Jurkat, Clone E6-1 (cell line): ENCODE data around the gene PDE10A.
A peak's percentile ranks its signal among the peaks of the same experiment; 100 is the strongest.
"Not testable (repeated sequence)": the region's sequence is repeated elsewhere in the genome, so short reads cannot be mapped to it uniquely, and the experiment has no call there.

Source experiments
- DNase-seq: peaks from one replicate; pipeline ENCODE4 v3.0.0-alpha.2; 2011; ENCODE audit warnings: low read depth, low spot score
- H3K4me3 ChIP-seq: 2 replicates; pipeline ENCODE4 v1.5.1; 2011; ENCODE audit warnings: mild to moderate bottlenecking, low read length, control low read depth, moderate library complexity

The PDE10A gene

GRCh38 chr6:165605182-165605875 lies 57.7 kb downstream of the PDE10A start:
- peak; percentile 66 for DNase-seq
- H3K4me3 ChIP-seq = no peak overlapping the region

GRCh38 chr6:165602291-165602690 lies 60.8 kb downstream of the PDE10A start:
- no peak overlapping the region for H3K4me3 ChIP-seq
- no peak for DNase-seq

DNA sequence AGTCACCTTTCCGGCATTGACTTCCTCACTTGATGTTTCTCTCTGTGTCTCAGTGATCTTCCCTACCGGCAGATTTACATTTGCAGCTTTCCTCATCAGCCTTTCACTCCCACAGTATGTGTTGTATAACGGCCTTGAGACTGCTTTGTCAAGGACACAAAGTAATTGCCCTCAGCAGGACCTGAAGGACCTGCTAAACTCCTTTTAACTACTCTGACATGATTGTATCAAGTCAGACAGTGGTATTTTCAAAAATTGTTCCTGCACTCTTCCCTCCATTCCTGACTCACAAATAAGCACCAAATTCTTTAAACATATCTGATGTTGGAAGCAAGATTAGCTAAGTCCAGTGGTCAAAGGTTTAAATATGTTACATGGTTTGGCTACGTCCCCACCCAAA lies 62.4 kb downstream of the PDE10A start:
- H3K4me3 ChIP-seq = no peak overlapping the region
- DNase-seq = no peak

GRCh38 chr6:165599596-165600487 lies 63.2 kb downstream of the PDE10A start:
- peak; percentile 15 for DNase-seq
- H3K4me3 ChIP-seq = no peak overlapping the region

DNA sequence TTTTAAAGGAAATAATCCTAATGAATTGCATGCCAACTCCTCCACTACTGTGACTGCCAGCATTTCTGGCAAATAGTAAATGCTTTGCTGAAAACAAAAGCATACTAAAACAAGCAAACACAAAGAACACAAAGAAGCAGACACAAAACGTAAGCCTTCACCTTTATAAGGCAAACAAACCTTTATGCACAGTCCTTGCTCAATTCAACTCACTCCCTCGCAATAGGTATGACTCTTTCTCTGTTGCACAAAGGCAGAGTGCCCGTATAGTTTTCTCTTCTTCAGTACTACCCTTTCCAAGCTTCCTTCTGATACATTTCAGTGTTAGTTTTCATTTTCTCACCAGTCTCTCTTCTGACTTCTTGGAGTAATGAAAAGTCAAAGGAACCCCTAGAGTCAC lies 63.9 kb downstream of the PDE10A start:
- DNase-seq = no peak
- no peak overlapping the region for H3K4me3 ChIP-seq

DNA sequence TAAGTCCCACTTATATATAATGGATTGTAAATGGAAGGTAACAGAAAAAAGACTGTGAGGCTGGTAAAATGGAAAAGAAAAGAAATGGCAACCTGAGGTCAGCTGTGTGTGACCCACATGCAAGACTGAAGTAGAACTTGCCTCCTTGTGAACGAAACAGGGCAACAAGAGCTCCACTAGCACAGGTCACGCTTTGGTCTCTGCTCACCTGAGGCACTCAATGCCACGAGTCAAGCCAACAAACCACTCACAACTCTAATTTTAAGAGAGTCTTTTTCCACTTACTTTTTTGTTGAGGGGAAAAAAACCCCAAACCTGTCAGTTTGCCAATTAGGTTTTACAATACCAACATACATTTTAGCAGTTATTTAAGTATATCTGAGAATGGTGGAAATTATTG lies 65.2 kb downstream of the PDE10A start:
- DNase-seq = no peak
- H3K4me3 ChIP-seq = no peak overlapping the region

GRCh38 chr6:165594584-165595333 lies 68.3 kb downstream of the PDE10A start:
- DNase-seq = no peak
- no peak overlapping the region for H3K4me3 ChIP-seq

- H3K4me3 ChIP-seq, DNase-seq: not testable (repeated sequence)
These were observed 70.1 kb downstream of the PDE10A start for GRCh38 chr6:165592947-165593346.

GRCh38 chr6:165588515-165588914 lies 74.5 kb downstream of the PDE10A start:
- no peak overlapping the region for H3K4me3 ChIP-seq
- DNase-seq = no peak

GRCh38 chr6:165587206-165587605 lies 75.8 kb downstream of the PDE10A start:
- DNase-seq = no peak
- no peak overlapping the region for H3K4me3 ChIP-seq

DNA sequence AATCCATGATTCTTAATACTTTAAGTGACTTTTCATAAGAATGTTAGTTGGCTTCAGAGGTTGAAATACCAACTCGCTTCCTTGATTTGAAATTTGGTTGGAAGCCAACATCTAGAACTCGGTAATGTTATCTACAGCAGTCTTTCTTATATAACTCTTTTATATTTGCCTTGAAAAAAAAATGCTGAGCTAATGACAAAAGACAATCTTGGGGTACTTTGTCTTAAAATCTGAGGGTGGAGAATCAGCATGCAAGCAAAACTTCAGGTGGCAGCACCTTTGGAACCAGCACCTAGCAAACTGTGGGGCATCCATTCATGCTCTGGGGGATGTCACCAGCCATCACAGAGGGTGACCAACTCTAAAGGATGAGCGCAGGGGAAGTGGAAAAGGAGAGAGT lies 76.3 kb downstream of the PDE10A start:
- no peak overlapping the region for H3K4me3 ChIP-seq
- no peak for DNase-seq

- DNase-seq = no peak
- H3K4me3 ChIP-seq = no peak overlapping the region
These were observed 78.0 kb downstream of the PDE10A start for GRCh38 chr6:165585060-165585459.

DNA sequence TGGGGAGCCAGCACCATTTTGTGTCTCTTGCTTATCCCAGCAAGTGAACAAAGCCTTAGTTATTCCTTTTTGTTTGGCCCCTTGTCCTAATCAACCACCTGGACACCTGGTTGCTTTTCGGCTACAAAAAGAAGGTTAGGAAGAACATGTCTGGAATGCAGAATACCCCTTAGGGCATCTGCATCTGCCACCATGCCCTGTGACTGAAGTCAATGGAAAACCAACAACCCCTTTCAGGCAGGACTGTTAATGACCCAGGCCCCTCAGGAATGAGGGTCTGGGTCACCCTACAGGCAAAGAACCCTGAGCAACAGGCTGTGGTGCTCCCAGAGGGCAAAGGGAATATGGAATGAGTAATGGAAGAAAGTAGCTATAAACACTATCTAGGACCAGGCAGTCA lies 78.5 kb downstream of the PDE10A start:
- DNase-seq = no peak

DNA sequence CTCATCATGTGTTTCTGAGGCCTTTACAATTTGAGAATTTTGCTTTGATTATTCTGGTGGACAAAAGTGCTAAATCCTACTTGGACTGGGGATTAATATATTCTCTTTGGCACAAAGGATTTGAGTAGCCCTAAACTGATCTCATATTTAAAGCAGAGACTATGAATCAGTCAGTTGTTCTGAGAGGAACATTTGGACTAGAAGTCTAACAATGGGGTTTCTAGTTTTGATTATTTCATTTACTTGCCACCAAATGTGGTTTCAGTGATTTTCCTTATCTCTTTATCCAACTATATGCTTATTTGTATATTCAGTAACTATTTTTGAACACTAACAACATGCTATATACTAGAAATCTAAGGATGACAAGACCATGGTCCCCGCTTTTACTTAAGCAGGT lies 81.4 kb downstream of the PDE10A start:
- no peak overlapping the region for H3K4me3 ChIP-seq
- DNase-seq = no peak

More for the DNA sequence above, 78.5 kb downstream of the PDE10A start:
- no peak overlapping the region for H3K4me3 ChIP-seq

DNA sequence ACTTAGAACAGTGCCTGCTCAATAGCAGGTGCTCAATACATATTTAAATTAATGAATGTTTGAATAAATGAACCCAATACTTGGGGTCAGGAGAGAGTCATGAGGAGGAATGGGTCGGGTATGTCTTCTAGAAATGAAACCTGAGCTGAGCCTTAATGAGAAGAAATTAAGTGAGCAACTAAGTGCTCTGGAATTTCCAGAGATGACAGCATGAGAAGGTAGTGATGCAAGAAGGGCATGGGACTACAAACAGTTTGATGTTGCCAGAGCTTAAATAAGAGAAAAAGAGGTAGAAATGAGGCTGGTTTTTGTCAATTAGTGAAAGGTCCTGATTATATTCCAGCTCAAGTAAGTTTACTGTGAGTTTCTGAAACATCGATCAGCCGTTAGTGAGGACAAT lies 82.9 kb downstream of the PDE10A start:
- no peak overlapping the region for H3K4me3 ChIP-seq

DNA sequence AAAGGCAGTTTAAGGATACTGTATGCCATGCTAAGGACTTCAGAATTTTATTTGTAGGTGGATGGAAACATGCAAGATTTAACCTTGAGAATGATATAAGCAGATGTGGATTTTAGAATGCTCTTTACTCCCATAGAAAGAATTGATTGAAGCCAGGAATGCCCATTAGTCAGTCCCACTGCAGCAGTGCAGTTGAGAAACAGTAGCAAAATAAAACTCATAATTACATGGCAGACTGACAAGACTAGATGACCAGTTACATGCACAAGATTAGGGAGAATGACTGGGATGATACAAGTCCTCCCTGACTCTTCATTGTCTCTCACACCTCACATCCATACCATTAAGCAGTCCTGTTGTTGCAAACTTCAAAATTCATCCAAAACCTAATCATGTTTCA lies 83.9 kb downstream of the PDE10A start:
- H3K4me3 ChIP-seq = no peak overlapping the region
- no peak for DNase-seq

More for the DNA sequence above, 82.9 kb downstream of the PDE10A start:
- no peak for DNase-seq

DNA sequence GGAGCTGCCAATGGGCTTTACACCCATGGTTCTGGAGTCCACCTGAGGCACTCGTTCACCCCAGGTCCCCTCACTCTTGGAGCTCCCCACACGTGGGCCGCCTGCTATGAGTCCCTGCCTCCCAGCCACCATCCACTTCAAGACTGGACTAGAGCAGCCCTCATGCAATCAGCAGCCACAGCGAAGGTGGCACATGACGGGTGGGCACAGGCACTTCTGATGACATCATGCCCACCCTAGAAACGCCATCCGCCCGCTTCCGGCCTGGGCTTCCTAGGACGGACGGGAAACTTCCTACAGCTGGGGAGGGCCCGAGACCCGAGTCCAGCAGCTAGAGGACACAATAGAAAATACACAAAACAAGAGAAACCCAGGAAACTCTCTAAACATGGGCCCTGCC lies 85.5 kb downstream of the PDE10A start:
- no peak overlapping the region for H3K4me3 ChIP-seq
- DNase-seq = no peak

DNA sequence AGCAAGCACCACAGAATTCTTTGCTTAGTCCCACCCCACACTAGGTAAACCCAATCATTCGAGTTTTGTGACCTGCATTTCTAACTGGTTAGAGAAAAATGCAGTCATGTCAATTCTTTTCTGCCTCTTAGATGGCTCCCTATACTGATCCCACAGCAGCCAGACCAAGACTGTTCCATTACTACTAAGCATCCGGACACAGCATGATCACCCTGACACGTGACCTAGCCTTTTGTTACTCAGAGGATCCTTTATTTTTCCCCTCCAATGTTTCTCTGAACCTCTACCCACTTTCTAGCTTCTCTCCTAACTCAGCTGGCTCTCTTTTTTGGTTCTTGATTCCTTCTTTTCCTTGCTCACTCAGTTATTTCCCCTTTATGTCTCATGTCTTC lies 87.9 kb downstream of the PDE10A start:
- no peak overlapping the region for H3K4me3 ChIP-seq
- no peak for DNase-seq

DNA sequence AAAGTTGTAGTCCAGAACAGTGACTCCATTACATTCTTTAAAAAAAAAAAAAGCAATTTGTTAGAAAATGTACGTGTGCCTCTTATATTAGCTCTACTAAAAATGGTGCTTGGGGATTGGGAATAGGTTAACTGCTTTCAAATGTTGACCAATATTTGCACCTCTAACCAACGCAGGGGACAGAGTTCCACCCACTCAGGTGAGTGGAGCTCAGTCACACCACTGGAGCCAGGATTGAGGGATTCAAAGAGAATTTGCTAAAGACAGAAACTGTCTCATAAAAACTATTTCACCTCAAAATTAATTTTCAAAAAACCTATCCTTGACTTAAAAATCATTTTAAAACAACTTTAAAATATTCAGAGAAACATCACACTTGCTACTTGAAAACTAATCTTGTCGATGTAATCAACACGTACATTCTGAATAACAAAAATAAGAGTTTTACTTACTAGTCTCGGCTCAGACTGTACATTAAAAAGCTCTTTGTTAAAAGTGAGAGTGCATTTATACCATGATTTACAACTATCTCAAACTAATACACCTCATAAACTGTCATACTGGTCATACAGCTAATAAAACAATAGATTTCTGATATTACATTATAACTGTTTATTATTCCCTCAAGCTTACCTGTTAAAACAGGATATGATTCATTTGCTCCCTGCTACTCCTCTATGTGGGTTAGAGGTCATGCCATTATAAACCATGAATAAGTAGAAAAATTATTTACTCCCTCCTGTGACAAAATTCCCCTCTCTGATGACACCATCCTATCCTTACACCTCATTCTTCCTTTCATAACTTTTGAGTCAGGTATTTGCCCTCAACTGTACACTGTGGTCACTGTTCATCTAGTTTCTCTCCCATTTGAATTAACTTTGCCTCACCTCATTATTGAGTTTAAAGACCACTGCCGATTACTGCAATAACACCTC lies 88.6 kb downstream of the PDE10A start:
- H3K4me3 ChIP-seq = no peak overlapping the region
- no peak for DNase-seq
